ENCODE measurements around the gene SEMA5B.

DNA sequence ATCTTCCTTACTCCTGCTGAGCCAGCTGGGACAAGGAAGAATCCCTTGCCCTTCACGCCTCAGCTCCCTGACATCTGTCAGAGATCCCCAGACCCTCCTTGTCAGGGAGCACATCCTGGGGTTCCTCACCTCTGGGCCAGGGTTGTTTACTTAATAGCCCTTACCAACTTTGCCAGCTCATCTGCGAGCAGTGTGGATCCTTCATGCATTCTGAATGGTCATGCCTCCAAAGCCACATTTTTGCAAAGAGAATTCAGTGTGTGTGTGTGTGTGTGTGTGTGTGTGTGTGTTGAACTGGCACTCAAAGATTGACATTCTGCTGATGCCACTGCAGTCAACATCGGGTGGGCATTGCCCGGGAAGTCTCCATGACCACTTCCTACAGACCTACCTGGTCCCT lies 120.1 kb downstream of the SEMA5B start:
- TF ChIP-seq BHLHE40 (IDR thresholded peaks at IDR 0.05; ENCODE audit: borderline replicate concordance): no peak
- no peak for TF ChIP-seq SP1 (IDR thresholded peaks at IDR 0.05)
- no peak for TF ChIP-seq NFRKB (IDR thresholded peaks at IDR 0.05)
- no peak for TF ChIP-seq FOXK2 (IDR thresholded peaks at IDR 0.05)
- TF ChIP-seq FOXA1 (IDR thresholded peaks at IDR 0.05): no peak
- no peak for TF ChIP-seq HDGF (IDR thresholded peaks at IDR 0.05; ENCODE audit: borderline replicate concordance)
- TF ChIP-seq TARDBP (IDR thresholded peaks at IDR 0.05): no peak
- no peak for TF ChIP-seq FOXM1 (IDR thresholded peaks at IDR 0.05; ENCODE audit: borderline replicate concordance)
- TF ChIP-seq ELF4 (IDR thresholded peaks at IDR 0.05): no peak
- no peak for TF ChIP-seq SUZ12 (IDR thresholded peaks at IDR 0.05)
- no peak for TF ChIP-seq CTBP1 (IDR thresholded peaks at IDR 0.05; ENCODE audit: borderline replicate concordance)
- no peak for TF ChIP-seq ARNT (IDR thresholded peaks at IDR 0.05)

Data from HEK293T (cell line).